KMS-11 (cell line): ENCODE results near the gene ANKRD6.

Experiments
- H2AFZ ChIP-seq: fragments of 200-600 bp; sonication (generic); 2 replicates; pipeline ENCODE4 v1.6.1; 2016; ENCODE audit warnings: antibody characterized with exemption, mixed run types, low read depth
- H3K27ac ChIP-seq: fragments of 200-600 bp; sonication (generic); 2 replicates; pipeline ENCODE4 v1.6.1; 2016; ENCODE audit warnings: mild to moderate bottlenecking, mixed run types
- H3K27me3 ChIP-seq: fragments of 200-600 bp; sonication (generic); 2 replicates; pipeline ENCODE4 v1.6.1; 2017; ENCODE audit warnings: mild to moderate bottlenecking, low read depth, mixed run types, moderate library complexity; ENCODE audit not compliant: insufficient read depth
- H3K36me3 ChIP-seq: fragments of 200-600 bp; sonication (generic); 2 replicates; pipeline ENCODE4 v1.6.1; 2017; ENCODE audit warnings: mild to moderate bottlenecking, mixed run types; ENCODE audit not compliant: insufficient read depth
- H3K4me1 ChIP-seq: fragments of 200-600 bp; sonication (generic); 2 replicates; pipeline ENCODE4 v1.6.1; 2016; ENCODE audit warnings: mild to moderate bottlenecking, low read depth, mixed run types; ENCODE audit not compliant: poor library complexity, severe bottlenecking
- H3K4me2 ChIP-seq: fragments of 200-600 bp; sonication (generic); 2 replicates; pipeline ENCODE4 v1.7.0; 2016; ENCODE audit warnings: mild to moderate bottlenecking, mixed run types
- H3K4me3 ChIP-seq: fragments of 200-600 bp; sonication (generic); IDR thresholded peaks from 2 replicates; pipeline ENCODE4 v1.6.1; 2017; ENCODE audit warnings: low read depth, low read length, mixed read lengths; ENCODE audit not compliant: insufficient read depth
- H3K79me2 ChIP-seq: fragments of 200-600 bp; sonication (generic); 2 replicates; pipeline ENCODE4 v1.6.1; 2016; ENCODE audit warnings: low read depth, mixed run types; ENCODE audit not compliant: insufficient read depth
- H3K9ac ChIP-seq: fragments of 200-600 bp; sonication (generic); 2 replicates; pipeline ENCODE4 v1.6.1; 2016; ENCODE audit warnings: mild to moderate bottlenecking, mixed run types
- H4K20me1 ChIP-seq: fragments of 200-600 bp; sonication (generic); 2 replicates; pipeline ENCODE4 v1.6.1; 2016; ENCODE audit warnings: mild to moderate bottlenecking, mixed run types; ENCODE audit not compliant: insufficient read depth
- CTCF ChIP-seq: fragments of 200-600 bp; sonication (generic); conservative IDR thresholded peaks from 2 replicates; pipeline ENCODE4 v1.6.1; 2017; ENCODE audit warnings: low read depth, mild to moderate bottlenecking, antibody characterized with exemption, low read length, moderate library complexity, mixed read lengths

ANKRD6 gene

GRCh38 chr6:89492025-89492640, 59.2 kb downstream of the ANKRD6 start:
- H2AFZ ChIP-seq = no peak overlapping the region
- H3K27ac ChIP-seq = no peak overlapping the region
- no peaks in the 10 kb centered on the region for H3K4me1 ChIP-seq
- H3K36me3 ChIP-seq = no peaks in the 10 kb centered on the region
- no peaks in the 10 kb centered on the region for H3K79me2 ChIP-seq
- no peaks in the 10 kb centered on the region for H4K20me1 ChIP-seq
- H3K9ac ChIP-seq = no peak overlapping the region
- H3K27me3 ChIP-seq = no peaks in the 10 kb centered on the region
- no peak overlapping the region for H3K4me3 ChIP-seq
- no peak overlapping the region for H3K4me2 ChIP-seq
- no peak for TF ChIP-seq CTCF

- Histone ChIP-seq H3K4me2 (no peak overlapping the region), H3K27ac (no peak overlapping the region), H3K4me1 (no peaks in the 10 kb centered on the region), H3K79me2 (no peaks in the 10 kb centered on the region), H4K20me1 (no peaks in the 10 kb centered on the region), H3K27me3 (no peaks in the 10 kb centered on the region), H3K9ac (no peak overlapping the region), H3K36me3 (no peaks in the 10 kb centered on the region), H3K4me3 (no peak overlapping the region), H2AFZ (no peak overlapping the region)
- no peak for TF ChIP-seq CTCF
Measured at GRCh38 chr6:89494131-89494793, 61.3 kb downstream of the ANKRD6 start.

- H3K4me2 ChIP-seq = no peak overlapping the region
- H3K27me3 ChIP-seq = no peaks in the 10 kb centered on the region
- H3K27ac ChIP-seq = no peak overlapping the region
- no peaks in the 10 kb centered on the region for H3K79me2 ChIP-seq
- H3K36me3 ChIP-seq = no peaks in the 10 kb centered on the region
- H3K9ac ChIP-seq = no peak overlapping the region
- no peak for TF ChIP-seq CTCF
- no peak overlapping the region for H2AFZ ChIP-seq
- no peak overlapping the region for H3K4me3 ChIP-seq
- no peaks in the 10 kb centered on the region for H3K4me1 ChIP-seq
- H4K20me1 ChIP-seq = no peaks in the 10 kb centered on the region
Measured at GRCh38 chr6:89495961-89496535, 63.1 kb downstream of the ANKRD6 start.

- no peaks in the 10 kb centered on the region for H3K79me2 ChIP-seq
- no peak overlapping the region for H3K9ac ChIP-seq
- TF ChIP-seq CTCF = no peak
- no peaks in the 10 kb centered on the region for H3K4me1 ChIP-seq
- no peak overlapping the region for H3K4me2 ChIP-seq
- H3K4me3 ChIP-seq = no peak overlapping the region
- H2AFZ ChIP-seq = no peak overlapping the region
- no peaks in the 10 kb centered on the region for H3K27me3 ChIP-seq
- no peaks in the 10 kb centered on the region for H4K20me1 ChIP-seq
- no peaks in the 10 kb centered on the region for H3K36me3 ChIP-seq
- no peak overlapping the region for H3K27ac ChIP-seq
Measured at GRCh38 chr6:89500611-89501010, 67.7 kb downstream of the ANKRD6 start.
